DND-41 (cell line): ENCODE data around the gene SLBP.

Experiments used
- ATAC-seq: fragments of 200-7000 bp; cut with Tn5 transposase; 3 replicates; pipeline ENCODE4 v1.9.1; 2021; ENCODE audit warnings: low read depth; ENCODE audit not compliant: insufficient read depth
- DNase-seq: peaks from one replicate; pipeline ENCODE4 v3.0.0-alpha.2; 2020
- H2AFZ ChIP-seq: 2 replicates; pipeline ENCODE4 v1.6.0; 2012; ENCODE audit warnings: low read depth, low read length
- H3K27ac ChIP-seq: 2 replicates; pipeline ENCODE4 v1.5.1; 2012; ENCODE audit warnings: low read length, inconsistent platforms
- H3K27me3 ChIP-seq: fragments of 200-600 bp; sonication (generic); 2 replicates; pipeline ENCODE4 v1.6.0; 2012; ENCODE audit warnings: low read length, mild to moderate bottlenecking, inconsistent platforms; ENCODE audit not compliant: insufficient read depth, poor library complexity
- H3K36me3 ChIP-seq: 2 replicates; pipeline ENCODE4 v1.5.1; 2012; ENCODE audit warnings: low read length, inconsistent platforms; ENCODE audit not compliant: insufficient read depth
- H3K4me1 ChIP-seq: 2 replicates; pipeline ENCODE4 v1.5.1; 2012; ENCODE audit warnings: mild to moderate bottlenecking, low read length; ENCODE audit not compliant: insufficient read depth
- H3K4me2 ChIP-seq: 2 replicates; pipeline ENCODE4 v1.6.0; 2012; ENCODE audit warnings: mild to moderate bottlenecking, moderate library complexity, low read length, inconsistent platforms; ENCODE audit not compliant: insufficient read depth
- H3K4me3 ChIP-seq, 2 experiments: fragments of 200-600 bp in 1 of 2; shearing (Covaris generic) in 1 of 2; 2 replicates each; pipeline ENCODE4 v1.5.1; 2012 to 2016; ENCODE audit warnings: inconsistent platforms in 2 of 2, low read length in 2 of 2, mild to moderate bottlenecking in 2 of 2, low read depth in 1 of 2, moderate library complexity in 1 of 2
- H3K79me2 ChIP-seq: 2 replicates; pipeline ENCODE4 v1.6.0; 2012; ENCODE audit warnings: low read length, inconsistent platforms; ENCODE audit not compliant: insufficient read depth
- H3K9ac ChIP-seq: 2 replicates; pipeline ENCODE4 v1.6.0; 2012; ENCODE audit warnings: low read depth, mild to moderate bottlenecking, inconsistent platforms, low read length, moderate library complexity
- H3K9me3 ChIP-seq: 2 replicates; pipeline ENCODE4 v1.5.1; 2012; ENCODE audit warnings: low read length, moderate library complexity, mild to moderate bottlenecking, inconsistent platforms; ENCODE audit not compliant: insufficient read depth, severe bottlenecking
- H4K20me1 ChIP-seq: 2 replicates; pipeline ENCODE4 v1.6.0; 2012; ENCODE audit warnings: low read length; ENCODE audit not compliant: insufficient read depth
- EZH2 ChIP-seq: IDR thresholded peaks from 3 replicates; pipeline ENCODE4 v1.6.1; 2012; ENCODE audit warnings: borderline replicate concordance, low read depth, mild to moderate bottlenecking, moderate library complexity, low read length, inconsistent platforms; ENCODE audit not compliant: severe bottlenecking
- TF ChIP-seq, protein P1 (sequence below): IDR thresholded peaks from 2 replicates; pipeline ENCODE4 v1.5.1; 2012; ENCODE audit warnings: borderline replicate concordance, low read length, moderate library complexity, mild to moderate bottlenecking; ENCODE audit not compliant: poor library complexity, severe bottlenecking; ENCODE audit errors: extremely low read depth

The SLBP gene

DNA sequence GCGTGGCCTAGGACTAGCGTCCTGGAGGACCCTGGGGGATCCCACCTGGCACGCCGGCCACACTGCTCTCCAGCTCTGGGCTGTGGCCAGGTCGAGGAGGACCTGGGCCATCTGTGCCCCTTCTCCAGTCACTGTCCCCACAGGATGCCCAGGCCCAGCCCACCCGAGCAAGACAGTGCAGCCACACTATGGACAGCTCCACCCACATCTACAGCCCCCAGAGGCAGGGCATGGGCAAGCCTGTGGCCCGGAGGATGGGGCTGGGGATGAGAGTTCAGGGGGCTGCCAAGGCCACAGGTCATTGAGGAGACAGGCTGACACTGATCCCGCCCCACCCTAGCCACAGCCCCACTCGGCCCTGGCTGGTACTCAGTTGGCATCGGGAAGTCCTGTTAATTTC is 58.3 kb downstream of the SLBP start:
- no peak overlapping the region for H3K4me2 ChIP-seq

DNA sequence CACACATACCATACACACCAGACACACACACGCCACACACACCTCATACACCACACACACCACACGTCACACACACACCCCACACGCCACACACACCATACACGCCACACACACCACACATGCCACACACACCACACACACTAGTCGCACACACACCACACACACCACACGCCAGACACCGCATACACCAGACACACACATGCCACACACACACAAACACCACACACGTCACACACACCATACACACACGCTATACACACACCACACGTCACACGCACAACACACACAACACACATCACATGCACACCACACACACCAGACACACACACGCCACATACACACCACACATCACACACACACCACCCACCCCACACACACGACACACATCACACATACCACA is 60.0 kb downstream of the SLBP start:
- H3K27ac ChIP-seq = no peak overlapping the region
- H3K27me3 ChIP-seq = no peaks in the 10 kb centered on the region
- peaks cover 3% of the 10 kb centered on the region for H4K20me1 ChIP-seq
- TF ChIP-seq EZH2 = no peak
- TF ChIP-seq, protein P1, sequence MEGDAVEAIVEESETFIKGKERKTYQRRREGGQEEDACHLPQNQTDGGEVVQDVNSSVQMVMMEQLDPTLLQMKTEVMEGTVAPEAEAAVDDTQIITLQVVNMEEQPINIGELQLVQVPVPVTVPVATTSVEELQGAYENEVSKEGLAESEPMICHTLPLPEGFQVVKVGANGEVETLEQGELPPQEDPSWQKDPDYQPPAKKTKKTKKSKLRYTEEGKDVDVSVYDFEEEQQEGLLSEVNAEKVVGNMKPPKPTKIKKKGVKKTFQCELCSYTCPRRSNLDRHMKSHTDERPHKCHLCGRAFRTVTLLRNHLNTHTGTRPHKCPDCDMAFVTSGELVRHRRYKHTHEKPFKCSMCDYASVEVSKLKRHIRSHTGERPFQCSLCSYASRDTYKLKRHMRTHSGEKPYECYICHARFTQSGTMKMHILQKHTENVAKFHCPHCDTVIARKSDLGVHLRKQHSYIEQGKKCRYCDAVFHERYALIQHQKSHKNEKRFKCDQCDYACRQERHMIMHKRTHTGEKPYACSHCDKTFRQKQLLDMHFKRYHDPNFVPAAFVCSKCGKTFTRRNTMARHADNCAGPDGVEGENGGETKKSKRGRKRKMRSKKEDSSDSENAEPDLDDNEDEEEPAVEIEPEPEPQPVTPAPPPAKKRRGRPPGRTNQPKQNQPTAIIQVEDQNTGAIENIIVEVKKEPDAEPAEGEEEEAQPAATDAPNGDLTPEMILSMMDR = no peak
- no peaks in the 10 kb centered on the region for H3K36me3 ChIP-seq
- no peaks in the 10 kb centered on the region for H3K79me2 ChIP-seq
- DNase-seq (no peak), ATAC-seq (no peak)
- no peak overlapping the region for H3K9ac ChIP-seq
- H3K4me1 ChIP-seq = no peaks in the 10 kb centered on the region
- H3K4me2 ChIP-seq = no peak overlapping the region
- no peaks in the 10 kb centered on the region for H3K9me3 ChIP-seq
- H2AFZ ChIP-seq = no peak overlapping the region
- no peak overlapping the region for H3K4me3 ChIP-seq

More for the DNA sequence above, 58.3 kb downstream of the SLBP start:
- no peaks in the 10 kb centered on the region for H3K9me3 ChIP-seq
- TF ChIP-seq EZH2 = no peak
- TF ChIP-seq, protein P1 = no peak
- H3K9ac ChIP-seq = no peak overlapping the region
- no peaks in the 10 kb centered on the region for H4K20me1 ChIP-seq
- H3K4me1 ChIP-seq = no peaks in the 10 kb centered on the region
- H3K79me2 ChIP-seq = no peaks in the 10 kb centered on the region
- no peaks in the 10 kb centered on the region for H3K36me3 ChIP-seq
- no peak overlapping the region for H3K4me3 ChIP-seq
- no peak overlapping the region for H2AFZ ChIP-seq
- no peak overlapping the region for H3K27ac ChIP-seq
- ATAC-seq = no peak
- no peaks in the 10 kb centered on the region for H3K27me3 ChIP-seq
- DNase-seq = no peak

DNA sequence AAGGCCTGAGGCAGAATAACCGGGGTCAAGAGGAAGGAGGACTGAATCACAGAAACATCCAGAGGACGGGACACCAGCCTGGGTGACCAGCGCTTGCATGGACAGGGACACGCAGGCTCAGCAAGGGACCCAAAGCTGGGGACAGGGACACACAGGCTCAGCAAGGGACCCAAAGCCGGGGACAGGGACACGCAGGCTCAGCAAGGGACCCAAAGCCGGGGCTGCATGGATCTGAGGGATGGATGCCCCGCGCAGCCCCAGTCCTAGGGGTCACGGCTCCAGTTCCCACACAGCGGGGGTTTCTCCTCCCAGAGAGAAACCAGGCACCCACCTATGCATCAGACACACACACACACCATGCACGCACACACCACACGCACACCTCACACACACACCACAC is 60.5 kb downstream of the SLBP start:
- Histone ChIP-seq H3K79me2 (no peaks in the 10 kb centered on the region), H3K4me3 (no peak overlapping the region), H4K20me1 (peaks cover 3% of the 10 kb centered on the region), H2AFZ (no peak overlapping the region), H3K27ac (no peak overlapping the region), H3K9me3 (no peaks in the 10 kb centered on the region), H3K27me3 (no peaks in the 10 kb centered on the region), H3K4me1 (no peaks in the 10 kb centered on the region), H3K36me3 (no peaks in the 10 kb centered on the region), H3K4me2 (no peak overlapping the region), H3K9ac (no peak overlapping the region)
- ATAC-seq (no peak), DNase-seq (no peak)
- no peak for TF ChIP-seq EZH2
- TF ChIP-seq, protein P1 = no peak

DNA sequence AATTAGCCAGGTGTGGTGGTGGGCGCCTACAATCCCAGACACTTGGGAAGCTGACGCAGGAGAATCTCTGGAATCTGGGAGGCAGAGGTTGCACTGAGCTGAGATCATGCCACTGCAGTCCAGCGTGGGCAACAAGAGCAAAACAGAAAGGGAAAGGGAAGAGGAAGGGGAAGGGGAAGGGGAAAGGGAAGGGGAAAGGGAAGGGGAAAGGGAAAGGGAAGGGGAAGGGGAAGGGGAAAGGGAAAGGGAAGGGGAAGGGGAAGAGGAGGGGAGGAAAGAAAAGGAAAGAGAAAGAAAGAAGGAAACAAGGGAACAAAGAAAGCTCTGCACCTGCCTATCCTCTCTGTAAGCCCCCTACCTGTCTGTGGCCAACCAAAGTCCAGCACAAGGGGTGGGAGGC is 63.2 kb downstream of the SLBP start:
- DNase-seq (no peak), ATAC-seq (no peak)
- Histone ChIP-seq H3K27me3 (no peaks in the 10 kb centered on the region), H3K36me3 (no peaks in the 10 kb centered on the region), H3K79me2 (no peaks in the 10 kb centered on the region), H3K4me1 (no peaks in the 10 kb centered on the region), H3K9ac (no peak overlapping the region), H4K20me1 (peaks cover 3% of the 10 kb centered on the region), H3K4me3 (no peak overlapping the region), H3K27ac (no peak overlapping the region), H2AFZ (no peak overlapping the region), H3K4me2 (no peak overlapping the region), H3K9me3 (no peaks in the 10 kb centered on the region)
- TF ChIP-seq, protein P1 = no peak
- no peak for TF ChIP-seq EZH2
